EH (cell line): ENCODE results near the gene RUNX1.

Source experiments
- DNase-seq: peaks from one replicate; pipeline ENCODE4 v3.0.0-alpha.2; 2015; ENCODE audit warnings: low read depth

RUNX1 gene

GRCh38 chr21:34946385-34946840 lies 102.7 kb downstream of the RUNX1 start:
- DNase-seq: no peak

GRCh38 chr21:34945288-34945687 lies 103.8 kb downstream of the RUNX1 start:
- no peak for DNase-seq

DNA sequence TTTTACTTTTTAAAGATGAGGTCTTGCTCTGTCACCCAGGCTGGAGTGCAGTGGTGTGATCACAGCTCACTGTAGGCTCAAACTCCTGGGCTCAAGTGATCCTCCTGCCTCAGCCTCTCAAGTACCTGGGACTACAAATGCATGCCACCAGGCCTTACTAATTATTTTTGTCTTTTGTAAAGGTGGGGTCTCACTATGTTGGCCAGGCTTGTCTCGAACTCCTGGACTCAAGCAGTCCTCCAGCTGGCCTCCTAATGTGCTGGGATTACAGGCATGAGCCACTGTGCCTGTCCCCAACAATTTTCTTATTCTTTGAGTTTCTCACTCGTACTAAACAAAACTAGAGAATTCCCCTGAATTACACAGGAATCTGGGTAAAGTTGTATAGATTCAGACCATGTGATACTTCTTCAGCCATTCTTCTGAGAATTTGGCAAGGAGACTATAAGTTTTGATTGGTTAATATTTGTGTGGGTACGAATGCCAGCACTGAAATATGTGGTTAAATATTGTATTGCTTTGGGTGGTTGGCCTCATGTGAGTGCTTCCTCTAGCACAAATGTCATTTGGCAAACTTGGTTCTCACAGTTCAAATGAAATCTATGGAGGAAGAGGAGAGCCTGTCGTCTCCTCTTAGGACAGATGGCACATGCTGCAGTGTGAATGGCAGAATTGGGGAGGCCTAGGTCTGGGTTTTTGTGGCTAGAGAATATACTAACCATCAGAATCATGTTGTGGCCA lies 104.9 kb downstream of the RUNX1 start:
- no peak for DNase-seq

- no peak for DNase-seq
Observed at GRCh38 chr21:34942911-34943310, 106.2 kb downstream of the RUNX1 start.

DNA sequence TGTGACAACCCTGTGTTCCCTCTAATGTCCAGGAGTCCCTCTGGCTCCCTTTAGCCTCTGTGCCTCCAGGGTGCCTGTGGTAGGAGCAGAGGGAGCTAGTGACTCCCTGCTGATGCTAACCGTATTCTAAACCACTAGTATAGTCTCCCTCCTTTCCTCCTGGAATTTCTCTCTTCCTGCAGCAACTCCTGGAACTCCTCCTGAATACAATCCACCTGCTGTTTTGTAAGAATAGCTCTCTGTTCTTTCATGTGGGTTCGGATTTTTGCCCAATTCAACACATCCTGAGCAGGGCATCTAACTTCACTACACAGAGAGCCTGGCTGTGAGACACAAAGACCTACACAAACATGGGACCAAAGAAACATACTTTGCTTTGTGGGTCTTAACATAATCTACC lies 107.9 kb downstream of the RUNX1 start:
- DNase-seq: no peak

- peak; percentile 69 for DNase-seq
Observed at GRCh38 chr21:34939673-34940331, 109.3 kb downstream of the RUNX1 start.

- DNase-seq: peak; percentile 71
Observed at GRCh38 chr21:34938089-34938764, 110.9 kb downstream of the RUNX1 start.

- no peak for DNase-seq
Observed at GRCh38 chr21:34936883-34937563, 112.1 kb downstream of the RUNX1 start.

DNA sequence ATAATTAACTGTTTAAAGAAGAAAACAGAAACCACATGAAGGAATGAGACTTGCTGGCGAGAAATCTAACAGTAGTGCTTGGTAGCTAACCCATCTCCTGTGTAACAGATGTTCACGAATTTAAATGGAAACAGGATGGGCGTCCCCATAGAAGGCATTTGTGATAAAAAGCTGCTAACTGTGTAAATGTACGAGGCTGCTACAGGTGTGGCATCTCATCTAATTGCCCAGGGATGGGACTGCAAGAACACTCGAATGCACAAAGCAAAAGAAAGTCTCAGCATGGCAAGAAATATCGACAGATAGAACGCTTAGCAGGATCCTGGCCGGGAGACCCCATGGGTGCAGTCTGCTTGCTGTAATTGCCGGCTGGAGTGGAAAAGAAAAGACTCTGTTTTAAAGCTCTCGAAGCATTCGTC lies 112.7 kb downstream of the RUNX1 start:
- DNase-seq: peak; percentile 69

- peak; percentile 48 for DNase-seq
Observed at GRCh38 chr21:34935898-34936297, 113.2 kb downstream of the RUNX1 start.

DNA sequence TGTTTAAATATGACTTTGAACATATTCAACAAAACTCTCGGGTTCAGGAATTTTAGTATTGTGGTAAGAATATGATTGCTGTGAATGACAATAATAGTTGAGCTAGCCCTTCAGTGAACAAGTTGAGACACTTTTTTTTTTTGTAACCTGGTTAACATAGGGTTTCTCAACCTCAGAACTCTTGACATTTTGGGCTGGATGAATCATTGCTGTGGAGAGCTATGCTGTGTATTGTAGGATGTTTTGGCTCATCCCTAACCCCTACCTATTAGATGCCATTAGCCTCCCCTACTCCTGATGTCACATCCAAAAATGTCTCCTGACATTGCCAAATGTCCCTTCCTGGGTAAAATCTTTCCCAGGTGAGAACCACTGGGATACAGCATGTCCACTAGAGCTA lies 113.7 kb downstream of the RUNX1 start:
- DNase-seq: no peak

GRCh38 chr21:34934350-34934749 lies 114.8 kb downstream of the RUNX1 start:
- DNase-seq: no peak

DNA sequence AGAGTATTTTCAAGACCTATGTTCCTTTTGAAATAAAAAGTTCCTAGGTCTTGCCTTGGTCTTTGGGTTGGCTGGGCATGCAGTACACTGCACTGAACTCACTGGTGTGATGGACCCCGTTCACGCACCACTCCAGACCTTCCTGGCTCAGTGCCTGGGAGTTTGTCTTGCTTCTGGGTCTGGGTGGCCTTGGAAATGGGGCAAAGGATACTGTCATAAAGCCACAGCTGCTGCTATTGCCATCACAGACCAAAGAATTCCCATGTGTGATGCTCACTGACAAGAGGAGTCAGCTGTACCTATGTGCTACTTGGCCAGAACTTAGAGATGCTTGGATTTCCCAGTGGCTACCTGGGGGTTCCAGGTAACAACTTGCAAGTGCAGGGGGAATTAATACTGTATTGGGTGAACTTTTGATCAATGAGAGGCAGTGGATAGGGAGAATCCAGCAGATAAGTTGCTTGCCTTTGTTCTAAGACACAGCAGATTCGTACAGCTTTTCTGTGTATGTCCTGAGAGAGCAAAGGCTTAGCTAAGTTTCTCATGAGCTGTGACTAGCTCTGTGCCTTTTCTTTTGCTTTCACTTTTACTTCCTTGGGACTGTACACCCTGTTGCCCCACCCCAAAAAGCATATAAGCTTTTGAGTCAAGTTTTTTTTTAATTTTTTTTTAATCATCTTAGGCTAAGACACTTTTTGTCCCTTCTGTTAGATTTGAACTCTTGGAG lies 115.3 kb downstream of the RUNX1 start:
- no peak for DNase-seq

DNA sequence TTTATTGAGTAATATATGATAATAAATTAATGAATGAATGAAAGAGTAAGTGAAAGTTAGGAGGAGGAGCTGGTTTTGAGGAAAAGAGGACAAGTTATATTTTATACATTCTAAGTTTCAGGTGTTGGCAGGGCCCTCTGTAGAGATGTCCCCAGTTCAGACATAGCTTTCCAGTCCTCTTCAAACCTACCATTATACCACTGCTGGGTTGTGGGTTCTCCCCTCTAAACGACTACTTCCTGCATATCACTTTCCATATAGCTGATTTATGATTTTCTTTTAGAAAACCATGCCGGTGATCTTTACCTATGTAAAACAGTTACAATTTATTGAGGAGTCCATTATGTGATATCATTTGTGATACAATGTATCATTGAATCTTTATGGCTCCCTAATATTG lies 116.9 kb downstream of the RUNX1 start:
- DNase-seq: no peak

GRCh38 chr21:34930971-34931370 lies 118.1 kb downstream of the RUNX1 start:
- peak; percentile 67 for DNase-seq

- peak; percentile 62 for DNase-seq
Observed at GRCh38 chr21:34928637-34929036, 120.5 kb downstream of the RUNX1 start.

DNA sequence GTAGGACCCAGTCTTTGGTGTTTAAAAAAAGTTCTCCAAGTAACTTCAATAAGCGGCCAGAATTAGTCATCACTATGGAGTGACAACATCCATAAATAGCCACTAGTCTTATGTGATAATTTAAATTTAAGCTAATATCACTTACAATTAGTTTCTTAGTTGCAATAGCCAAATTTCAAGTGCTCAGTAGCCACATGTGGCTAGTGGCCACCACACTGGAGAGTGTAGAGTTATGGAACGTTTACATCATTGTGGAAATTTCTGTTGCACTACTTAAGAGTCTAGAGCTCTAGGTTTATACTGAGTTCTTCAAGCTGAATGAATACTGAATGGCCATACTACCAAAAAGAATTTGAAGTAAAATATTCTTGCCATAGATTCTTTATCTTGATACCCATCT lies 121.1 kb downstream of the RUNX1 start:
- DNase-seq: peak; percentile 40

GRCh38 chr21:34926803-34927467 lies 122.2 kb downstream of the RUNX1 start:
- DNase-seq: peak; percentile 62

DNA sequence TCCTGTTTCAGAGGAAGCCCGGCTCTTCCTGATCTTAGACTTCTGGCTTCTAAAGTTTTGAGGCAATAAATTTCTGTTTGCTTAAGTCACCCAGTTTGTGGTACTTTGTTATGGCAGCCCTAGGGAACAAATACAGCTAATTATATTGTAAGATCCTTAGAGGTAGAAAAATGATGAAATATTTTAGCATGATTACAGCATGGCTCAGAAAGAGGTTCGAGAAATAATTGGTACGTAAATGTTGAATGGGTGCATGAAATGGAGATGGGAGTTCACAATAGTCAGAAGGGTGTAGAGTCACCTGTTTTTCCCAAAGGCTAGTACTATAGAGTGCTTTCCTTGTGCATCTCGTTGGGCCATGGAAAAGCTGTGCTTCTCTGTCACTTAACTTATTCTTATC lies 123.5 kb downstream of the RUNX1 start:
- DNase-seq: peak; percentile 33

DNA sequence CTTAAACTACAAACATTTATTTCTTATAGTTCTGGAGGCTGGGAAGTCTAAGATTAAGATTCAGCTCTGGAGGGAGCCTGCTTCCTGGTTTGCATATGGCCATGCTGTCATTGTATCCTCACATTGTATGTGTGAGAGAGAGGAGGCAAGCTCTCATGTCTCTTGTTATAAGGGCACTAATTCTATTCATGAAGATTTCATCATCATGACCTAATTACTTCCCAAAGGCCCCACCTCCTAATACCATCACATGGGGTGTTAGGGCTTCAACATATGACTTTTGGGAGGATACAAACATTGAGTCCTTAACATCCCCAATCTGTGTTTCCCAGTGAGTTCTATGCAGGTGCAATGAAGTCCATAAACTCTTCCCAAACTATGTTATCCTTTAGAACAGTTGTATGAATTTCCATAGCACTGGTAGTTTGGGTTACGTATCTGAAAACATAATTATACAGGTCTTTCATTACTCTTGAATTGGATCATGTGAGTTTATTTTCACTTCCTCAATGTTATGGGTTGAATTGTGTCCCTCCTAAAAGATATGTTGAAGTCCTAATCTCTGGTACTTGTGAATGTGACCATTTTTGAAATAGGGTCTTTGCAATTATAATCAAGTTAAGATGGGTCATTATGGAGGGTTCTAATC lies 124.2 kb downstream of the RUNX1 start:
- DNase-seq: no peak

DNA sequence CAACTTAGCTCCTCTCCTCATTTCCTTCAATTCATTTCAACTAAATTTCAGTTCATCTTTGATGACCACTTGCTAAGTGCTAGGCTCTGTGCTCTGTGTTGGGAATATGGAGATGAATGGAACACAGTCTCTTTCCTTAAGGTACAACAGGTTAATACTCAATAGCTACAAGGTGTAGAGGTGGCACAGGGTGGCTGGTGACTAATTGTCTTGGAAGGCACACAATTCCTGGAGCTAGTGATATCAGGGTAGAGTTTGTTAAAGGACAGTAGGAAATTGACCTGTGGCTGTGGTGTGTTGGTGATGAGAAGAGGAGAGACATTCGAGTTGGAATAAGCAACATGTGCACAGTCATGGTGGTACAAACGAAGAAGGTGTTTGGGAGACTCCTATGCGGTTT lies 124.9 kb downstream of the RUNX1 start:
- DNase-seq: no peak
